HTERT RPE-1 (cell line): ENCODE measurements around the gene VPS26A.
"Not testable (repeated sequence)": the region's sequence is repeated elsewhere in the genome, so short reads cannot be mapped to it uniquely, and the experiment has no call there.

Experiments used
- in situ Hi-C: fragments of 300-500 bp; cut with MboI; formaldehyde crosslinking; loops from 4 replicates; pipeline ENCODE4 v1.14.3; 2020; ENCODE audit warnings: low sequenced_read_pairs

The VPS26A gene

GRCh38 chr10:69102440-69102839 is 21.5 kb upstream of the VPS26A start:
- in situ Hi-C loops, result no loop called here

DNA sequence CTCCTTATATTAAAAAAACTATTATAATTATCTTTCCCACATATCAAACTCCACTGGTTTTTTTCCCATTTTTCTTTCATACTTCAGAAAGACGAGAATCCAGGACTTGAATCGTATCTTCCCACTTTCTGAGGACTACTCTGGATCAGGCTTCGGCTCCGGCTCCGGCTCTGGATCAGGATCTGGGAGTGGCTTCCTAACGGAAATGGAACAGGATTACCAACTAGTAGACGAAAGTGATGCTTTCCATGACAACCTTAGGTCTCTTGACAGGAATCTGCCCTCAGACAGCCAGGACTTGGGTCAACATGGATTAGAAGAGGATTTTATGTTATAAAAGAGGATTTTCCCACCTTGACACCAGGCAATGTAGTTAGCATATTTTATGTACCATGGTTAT is 20.2 kb upstream of the VPS26A start:
- in situ Hi-C loops, result no loop called here

GRCh38 chr10:69104994-69105790 is 18.8 kb upstream of the VPS26A start:
- in situ Hi-C loops, result no loop called here

DNA sequence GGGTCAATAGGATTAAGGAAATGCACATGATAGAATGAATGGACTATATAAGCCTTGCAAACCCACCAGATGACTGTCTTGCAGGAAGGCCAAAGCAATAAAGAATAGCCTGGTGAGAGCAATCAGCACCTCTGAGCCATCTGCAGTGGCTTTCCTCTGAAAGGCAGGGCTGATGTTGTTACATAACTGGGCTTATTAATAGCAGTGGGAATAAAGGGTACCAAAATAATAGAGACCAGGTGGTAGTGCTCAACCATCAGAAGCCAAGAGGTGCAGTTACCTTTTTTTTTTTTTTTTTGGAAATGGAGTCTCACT is 16.8 kb upstream of the VPS26A start:
- in situ Hi-C loops, result no loop called here

DNA sequence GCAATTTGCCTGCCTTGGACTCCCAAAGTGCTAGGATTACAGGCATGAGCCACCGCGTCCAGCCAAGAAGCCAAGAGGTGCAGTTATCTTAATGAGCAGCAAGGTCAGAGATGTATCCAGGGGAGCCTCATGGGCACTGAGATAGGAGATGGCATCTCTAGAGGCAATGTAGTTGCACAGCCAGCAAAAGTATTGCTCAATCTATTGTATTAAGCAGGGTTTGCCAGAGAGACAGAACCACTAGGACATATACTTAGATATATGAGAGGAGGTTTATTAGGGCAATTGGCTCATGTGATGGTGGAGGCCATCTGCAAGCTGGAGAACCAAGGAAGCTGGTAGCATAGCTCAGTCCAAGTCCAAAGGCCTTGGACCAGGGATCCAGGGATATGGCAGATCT is 16.3 kb upstream of the VPS26A start:
- in situ Hi-C loops, result no loop called here

DNA sequence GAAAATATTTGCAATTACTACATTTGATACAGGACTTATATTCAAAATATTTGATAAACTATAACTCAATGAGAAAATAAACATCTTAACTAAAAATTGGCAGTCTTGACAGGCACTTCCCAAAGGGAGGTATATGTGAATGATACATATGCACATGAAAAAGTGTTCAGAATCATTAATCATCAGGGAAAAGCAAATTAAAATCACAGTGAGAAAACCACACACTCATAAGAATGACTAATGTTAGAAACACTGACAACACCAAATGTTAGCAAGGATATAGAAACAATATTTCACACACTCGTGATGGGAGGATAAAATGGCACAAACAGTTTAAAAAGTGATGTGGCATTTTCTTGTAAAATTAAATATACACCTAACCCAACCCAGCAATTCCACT is 4.1 kb upstream of the VPS26A start:
- in situ Hi-C loops, result no loop called here

DNA sequence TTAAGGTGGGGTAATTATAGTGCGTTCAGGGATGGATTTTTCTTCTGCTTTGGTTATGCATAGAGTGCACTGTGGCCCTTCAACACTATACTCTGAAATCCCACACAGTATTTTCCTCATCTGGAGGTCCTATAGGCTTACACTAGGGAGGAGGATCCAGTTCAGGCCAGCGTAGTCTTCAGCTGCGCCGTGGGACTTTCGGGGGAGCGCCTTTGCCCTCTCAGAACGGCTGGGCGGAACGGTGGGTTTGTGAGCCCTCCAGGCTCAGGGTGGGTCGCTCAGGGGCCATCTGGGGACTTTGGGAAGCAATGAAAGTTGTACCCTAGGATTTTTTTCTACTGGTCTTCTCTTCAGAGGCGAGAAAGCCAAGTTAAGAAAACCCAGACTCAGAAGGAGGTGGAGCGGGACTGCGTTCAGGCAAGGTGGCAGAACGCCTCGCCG is 652 bp upstream of the VPS26A start:
- in situ Hi-C loops, result no loop called here

- in situ Hi-C loops, result no loop called here
Measured at GRCh38 chr10:69124563-69125268, 738 bp downstream of the VPS26A start.

- in situ Hi-C loops, result no loop called here
Measured at GRCh38 chr10:69125554-69125953, 1.6 kb downstream of the VPS26A start.

- in situ Hi-C loops, result no loop called here
Measured at GRCh38 chr10:69130251-69130650, 6.3 kb downstream of the VPS26A start.

DNA sequence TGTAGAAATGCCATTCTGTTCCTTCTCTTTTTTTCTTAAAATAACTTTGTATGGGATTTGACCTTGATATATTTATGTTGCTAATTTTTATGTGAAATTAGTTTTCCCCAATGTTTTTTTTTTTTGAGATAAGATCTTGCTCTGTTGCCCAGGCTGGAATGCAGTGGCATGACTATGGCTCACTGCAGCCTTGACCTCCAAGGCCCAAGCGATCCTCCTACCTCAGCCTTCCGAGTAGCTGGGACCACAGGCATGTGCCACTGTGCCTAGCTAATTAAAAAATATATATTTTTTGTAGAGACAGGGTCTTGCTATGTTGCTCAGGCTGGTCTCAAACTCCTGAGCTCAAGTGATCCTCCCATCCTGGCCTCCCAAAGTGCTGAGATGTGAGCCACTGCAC is 16.0 kb downstream of the VPS26A start:
- in situ Hi-C loops, result no loop called here

- in situ Hi-C loops, result no loop called here
Measured at GRCh38 chr10:69141304-69141703, 17.3 kb downstream of the VPS26A start.

DNA sequence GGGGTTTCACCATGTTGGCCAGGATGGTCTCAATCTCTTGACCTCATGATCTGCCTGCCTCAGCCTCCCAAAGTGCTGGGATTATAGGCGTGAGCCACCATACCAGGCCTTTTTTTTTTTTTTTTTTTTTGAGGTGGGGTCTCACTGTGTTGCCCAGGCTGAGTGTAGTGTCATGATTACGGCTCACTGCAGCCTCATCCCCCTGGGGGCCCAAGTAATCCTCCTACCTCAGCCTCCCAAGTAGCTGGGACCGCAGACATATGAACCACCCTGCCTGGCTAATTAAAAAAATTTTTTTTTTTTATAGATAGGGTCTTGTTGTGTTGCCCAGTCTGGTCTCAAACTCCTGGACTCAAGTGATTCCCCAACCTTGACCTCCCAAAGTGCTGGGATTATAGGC is 18.1 kb downstream of the VPS26A start:
- in situ Hi-C loops, result not testable (repeated sequence)

GRCh38 chr10:69142983-69143382 is 19.0 kb downstream of the VPS26A start:
- in situ Hi-C loops, result no loop called here

DNA sequence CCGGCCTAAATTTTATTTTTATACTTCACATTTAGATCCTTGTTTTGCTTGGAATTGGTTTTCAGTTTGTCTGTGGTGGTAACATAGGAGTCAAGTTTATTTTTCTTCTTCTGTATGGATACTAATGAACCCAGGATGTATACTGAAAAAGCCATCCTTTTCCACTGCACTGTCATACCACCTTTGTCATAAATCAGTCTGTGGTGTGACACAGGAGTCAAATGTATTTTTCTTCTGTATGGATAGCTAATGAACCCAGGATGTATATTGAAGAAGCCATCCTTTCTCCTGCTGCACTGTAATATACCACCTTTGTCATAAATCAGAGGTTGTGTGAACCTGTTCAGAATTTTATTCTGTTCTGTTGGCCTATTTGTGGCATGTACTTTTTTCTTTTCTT is 21.4 kb downstream of the VPS26A start:
- in situ Hi-C loops, result no loop called here

DNA sequence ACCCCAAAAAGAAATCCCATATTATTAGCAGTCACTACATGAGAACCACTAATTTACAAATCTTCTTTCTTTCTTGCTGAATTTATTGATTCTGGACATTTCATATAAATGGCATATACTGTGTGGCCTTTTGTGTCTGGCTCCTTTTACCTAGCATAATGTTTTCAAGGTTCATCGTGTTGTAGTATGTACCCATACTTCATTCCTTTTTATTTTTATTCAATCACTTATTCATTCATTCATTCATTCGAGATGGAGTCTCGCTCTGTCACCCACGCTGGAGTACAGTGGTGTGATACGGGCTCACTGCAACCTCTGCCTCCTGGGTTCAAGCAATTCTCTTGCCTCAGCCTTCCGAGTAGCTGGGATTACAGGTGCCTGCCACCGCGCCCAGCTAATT is 21.9 kb downstream of the VPS26A start:
- in situ Hi-C loops, result no loop called here

- in situ Hi-C loops, result no loop called here
Measured at GRCh38 chr10:69146759-69147158, 22.8 kb downstream of the VPS26A start.

DNA sequence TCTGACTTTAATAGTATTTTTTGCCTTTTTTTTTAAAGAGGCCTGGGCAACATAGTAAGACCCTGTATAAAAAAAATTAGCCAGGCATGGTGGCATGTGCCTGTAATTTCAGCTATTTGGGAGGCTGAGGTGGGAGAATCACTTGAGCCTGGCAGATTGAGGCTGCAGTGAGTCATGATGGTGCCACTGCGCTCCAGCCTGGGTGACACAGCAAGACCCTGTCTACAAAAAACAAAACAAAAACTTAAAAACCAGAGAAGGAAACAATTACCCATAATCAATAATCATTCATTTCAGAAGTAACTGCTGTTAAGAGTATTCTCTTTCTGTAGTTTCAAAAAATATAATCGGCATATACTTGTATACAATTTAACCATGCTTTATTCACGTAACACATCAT is 28.0 kb downstream of the VPS26A start:
- in situ Hi-C loops, result no loop called here

DNA sequence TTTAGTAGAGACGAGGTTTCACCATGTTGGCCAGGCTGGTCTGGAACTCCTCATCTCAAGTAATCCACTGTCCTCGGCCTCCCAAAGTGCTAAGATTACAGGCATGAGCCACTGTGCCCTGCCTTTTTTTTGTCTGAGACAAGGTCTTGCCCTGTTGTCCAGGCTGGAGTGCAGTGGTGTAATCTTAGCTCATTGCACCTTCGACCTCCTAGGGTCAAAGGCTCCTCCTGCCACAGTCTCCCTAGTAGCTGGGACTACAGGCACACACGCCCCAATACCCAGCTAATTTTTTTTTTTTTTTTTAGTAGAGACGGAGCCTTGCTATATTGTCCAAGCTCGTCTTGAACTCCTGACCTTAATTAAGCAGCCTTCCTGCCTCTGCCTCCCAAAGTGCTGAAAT is 29.2 kb downstream of the VPS26A start:
- in situ Hi-C loops, result no loop called here

DNA sequence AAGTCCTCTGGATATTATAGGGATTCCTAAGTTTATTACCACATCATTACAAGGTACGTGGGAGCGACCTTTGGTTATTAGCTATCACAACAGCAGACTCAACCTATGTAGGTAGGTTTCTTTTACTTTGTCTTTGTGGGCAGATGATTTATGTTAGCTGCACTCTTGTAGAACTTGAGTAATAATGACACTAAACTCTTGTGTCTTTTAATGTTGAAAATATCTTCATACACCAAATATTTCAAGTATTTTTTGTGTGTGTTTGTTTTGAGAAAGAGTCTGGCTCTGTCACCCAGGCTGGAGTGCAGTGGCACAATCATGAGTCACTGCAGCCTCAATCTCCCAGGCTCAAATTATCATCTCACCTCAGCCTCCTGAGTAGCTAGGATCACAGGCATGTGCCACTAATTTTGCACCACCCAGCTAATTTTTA is 36.8 kb downstream of the VPS26A start:
- in situ Hi-C loops, result no loop called here

GRCh38 chr10:69168493-69168892 is 44.5 kb downstream of the VPS26A start:
- in situ Hi-C loops, result no loop called here

DNA sequence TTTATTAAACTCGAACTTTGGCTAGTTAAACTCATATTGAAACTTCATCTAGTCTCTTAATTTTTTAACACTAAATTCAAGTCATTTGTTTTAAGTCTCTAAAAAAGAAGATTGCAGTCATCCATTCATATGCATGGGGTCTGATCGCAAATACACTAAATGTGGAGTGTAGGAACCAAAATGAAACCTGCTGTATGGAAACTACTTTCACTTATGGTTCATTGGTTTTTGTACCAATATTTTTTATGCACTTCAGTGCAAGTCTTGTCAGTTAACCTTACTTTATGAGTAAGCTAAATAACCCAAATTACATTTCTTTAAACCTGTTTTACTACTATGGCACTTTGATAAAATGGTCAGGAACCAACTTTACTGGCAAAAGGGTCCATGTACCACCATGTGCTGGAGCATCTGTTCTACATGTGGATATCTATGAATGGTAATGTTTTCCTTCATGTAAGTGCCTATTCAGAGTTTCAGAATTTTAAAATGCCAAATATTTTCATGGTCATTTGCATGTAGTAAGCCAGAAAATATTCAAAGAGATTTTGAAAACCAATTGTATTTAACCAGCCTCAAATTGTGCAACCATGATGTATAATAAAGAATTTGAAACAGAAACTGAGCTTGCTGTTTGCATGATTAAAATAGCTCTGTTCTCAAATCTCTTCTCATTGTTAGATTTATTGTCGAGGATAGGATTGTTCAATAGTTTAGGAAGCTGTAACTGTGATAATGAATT is 48.4 kb downstream of the VPS26A start:
- in situ Hi-C loops, result no loop called here
